ENCODE measurements around the gene ZNF219. TPM values are rescaled to one million over a fixed set of nuclear protein-coding genes. Genes with fewer than 3 reads are reported as not detected.

ZNF219 gene
- total and polyA plus RNA-seq, 12 donors: 14.3 to 169 (median 104) TPM

DNA sequence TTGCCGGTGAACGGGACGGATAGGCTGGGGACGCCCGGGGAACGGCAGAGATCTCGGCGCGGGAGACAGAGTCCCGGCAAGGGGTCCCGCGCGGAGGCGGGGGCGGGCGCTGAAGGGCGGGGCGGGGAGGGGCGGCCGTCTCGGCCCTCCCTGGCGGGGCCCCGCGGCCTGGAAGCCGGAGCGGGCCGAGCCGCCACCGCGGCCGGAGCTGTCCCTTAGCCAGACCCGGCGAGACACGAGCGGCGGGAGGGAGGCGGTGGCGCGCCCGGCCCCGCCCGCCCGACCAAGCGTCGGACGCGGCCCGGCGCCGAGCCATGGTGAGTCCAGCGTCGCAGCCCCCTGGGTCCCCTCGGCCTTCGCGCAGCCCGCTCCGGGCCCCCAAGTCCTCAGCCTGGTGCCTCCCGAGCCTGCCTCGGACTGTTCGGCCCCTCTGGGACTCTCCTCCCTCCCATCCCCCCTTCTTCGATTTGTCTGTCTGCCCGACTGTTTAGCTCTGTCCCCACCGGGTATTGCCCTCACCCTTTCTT lies 28.3 kb downstream of the ZNF219 start, which contains the start of gene ARHGEF40:
ARHGEF40 (plus strand) TSS at position 222 of the 527 bp plus-strand sequence; CDS start at position 315, 93 bp downstream.
- Histone ChIP-seq H3K27me3 (no peaks in the 10 kb centered on the region), H3K36me3 (replicated peaks in 1 of 2) (peaks cover 0 to 23% of the 10 kb centered on the region in 2 donors), H3K4me3 (peak within 1 kb of the TSS; percentile 14 to 88 (median 58)), H3K27ac (peak within 1 kb of the TSS; percentile 43 to 93 (median 85)), H3K9me3 (replicated peaks in 1 of 3) (no peaks in the 10 kb centered on the region), H3K4me1 (replicated peaks in 1 of 2) (peaks cover 25 to 29% of the 10 kb centered on the region in 2 donors)
- WGBS, 4 donors: 0 to 3% (median 1%) methylated on average over 15 to 63 of the region's 63 CpGs
- peak; percentile 62 to 77 (median 74) for DNase-seq
- intact Hi-C loops (cut with DNase I): no loop called here
- TF ChIP-seq, protein P1, sequence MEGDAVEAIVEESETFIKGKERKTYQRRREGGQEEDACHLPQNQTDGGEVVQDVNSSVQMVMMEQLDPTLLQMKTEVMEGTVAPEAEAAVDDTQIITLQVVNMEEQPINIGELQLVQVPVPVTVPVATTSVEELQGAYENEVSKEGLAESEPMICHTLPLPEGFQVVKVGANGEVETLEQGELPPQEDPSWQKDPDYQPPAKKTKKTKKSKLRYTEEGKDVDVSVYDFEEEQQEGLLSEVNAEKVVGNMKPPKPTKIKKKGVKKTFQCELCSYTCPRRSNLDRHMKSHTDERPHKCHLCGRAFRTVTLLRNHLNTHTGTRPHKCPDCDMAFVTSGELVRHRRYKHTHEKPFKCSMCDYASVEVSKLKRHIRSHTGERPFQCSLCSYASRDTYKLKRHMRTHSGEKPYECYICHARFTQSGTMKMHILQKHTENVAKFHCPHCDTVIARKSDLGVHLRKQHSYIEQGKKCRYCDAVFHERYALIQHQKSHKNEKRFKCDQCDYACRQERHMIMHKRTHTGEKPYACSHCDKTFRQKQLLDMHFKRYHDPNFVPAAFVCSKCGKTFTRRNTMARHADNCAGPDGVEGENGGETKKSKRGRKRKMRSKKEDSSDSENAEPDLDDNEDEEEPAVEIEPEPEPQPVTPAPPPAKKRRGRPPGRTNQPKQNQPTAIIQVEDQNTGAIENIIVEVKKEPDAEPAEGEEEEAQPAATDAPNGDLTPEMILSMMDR (IDR thresholded peaks at IDR 0.05): no peak
- peak; percentile 60 to 77 for TF ChIP-seq POLR2A (IDR thresholded peaks at IDR 0.05)

DNA sequence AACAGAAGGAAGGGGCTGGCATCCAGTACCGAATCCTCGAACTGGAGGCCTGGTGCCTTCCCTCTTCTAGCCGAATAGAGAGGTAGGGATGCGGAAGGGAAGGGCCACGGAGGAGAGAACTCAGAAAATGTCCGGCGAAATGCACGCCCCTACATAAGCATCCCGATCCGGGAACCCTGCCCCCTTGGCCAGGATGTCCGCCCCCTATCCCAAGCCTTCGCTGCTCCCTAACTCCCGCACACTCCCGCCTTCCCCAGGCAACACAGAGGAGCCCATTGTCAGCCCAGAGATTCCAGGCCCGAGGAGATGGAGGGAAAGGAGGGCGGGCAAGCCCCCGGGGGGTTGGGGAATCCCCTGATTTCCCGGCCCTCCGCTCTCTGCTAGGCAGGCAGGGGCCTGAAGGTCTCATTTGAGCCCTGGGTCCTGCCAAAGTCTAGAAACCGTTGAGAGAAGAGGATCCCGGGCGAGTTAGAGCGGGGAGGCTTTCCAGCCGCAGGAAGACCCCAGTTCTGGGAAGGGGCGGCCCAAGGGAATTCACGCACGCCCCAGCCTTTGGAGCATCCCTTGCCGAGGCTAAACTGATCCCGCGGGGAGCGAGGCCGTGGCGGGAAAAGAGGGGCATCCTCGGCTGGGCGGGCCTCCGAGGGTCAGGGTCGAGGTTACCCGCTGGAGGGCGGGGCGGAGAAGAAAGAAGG lies 28.9 kb downstream of the ZNF219 start:
- peak overlapping the region in 2 of 4 donors; percentile 67 to 88 for H3K4me3 ChIP-seq
- DNase-seq: peak in 2 of 7 donors; percentile 35 to 36
- WGBS, 4 donors: 10 to 20% (median 16%) methylated on average over 21 to 40 of the region's 40 CpGs
- peaks cover 25 to 29% of the 10 kb centered on the region in 2 donors for H3K4me1 ChIP-seq (replicated peaks in 1 of 2)
- TF ChIP-seq, protein P1 (IDR thresholded peaks at IDR 0.05): no peak
- TF ChIP-seq POLR2A (IDR thresholded peaks at IDR 0.05): no peak
- peaks cover 0 to 17% of the 10 kb centered on the region in 2 donors for H3K36me3 ChIP-seq (replicated peaks in 1 of 2)
- intact Hi-C loops (cut with DNase I): loop anchor here in 1 of 2 donors (2.0 kb wide), 1 partner anchor 23 kb away; no protein-coding TSS in a partner anchor
- no peaks in the 10 kb centered on the region for H3K27me3 ChIP-seq
- H3K9me3 ChIP-seq (replicated peaks in 1 of 3): no peaks in the 10 kb centered on the region
- peak overlapping the region in 4 of 5 donors; percentile 19 to 93 (median 88) for H3K27ac ChIP-seq

DNA sequence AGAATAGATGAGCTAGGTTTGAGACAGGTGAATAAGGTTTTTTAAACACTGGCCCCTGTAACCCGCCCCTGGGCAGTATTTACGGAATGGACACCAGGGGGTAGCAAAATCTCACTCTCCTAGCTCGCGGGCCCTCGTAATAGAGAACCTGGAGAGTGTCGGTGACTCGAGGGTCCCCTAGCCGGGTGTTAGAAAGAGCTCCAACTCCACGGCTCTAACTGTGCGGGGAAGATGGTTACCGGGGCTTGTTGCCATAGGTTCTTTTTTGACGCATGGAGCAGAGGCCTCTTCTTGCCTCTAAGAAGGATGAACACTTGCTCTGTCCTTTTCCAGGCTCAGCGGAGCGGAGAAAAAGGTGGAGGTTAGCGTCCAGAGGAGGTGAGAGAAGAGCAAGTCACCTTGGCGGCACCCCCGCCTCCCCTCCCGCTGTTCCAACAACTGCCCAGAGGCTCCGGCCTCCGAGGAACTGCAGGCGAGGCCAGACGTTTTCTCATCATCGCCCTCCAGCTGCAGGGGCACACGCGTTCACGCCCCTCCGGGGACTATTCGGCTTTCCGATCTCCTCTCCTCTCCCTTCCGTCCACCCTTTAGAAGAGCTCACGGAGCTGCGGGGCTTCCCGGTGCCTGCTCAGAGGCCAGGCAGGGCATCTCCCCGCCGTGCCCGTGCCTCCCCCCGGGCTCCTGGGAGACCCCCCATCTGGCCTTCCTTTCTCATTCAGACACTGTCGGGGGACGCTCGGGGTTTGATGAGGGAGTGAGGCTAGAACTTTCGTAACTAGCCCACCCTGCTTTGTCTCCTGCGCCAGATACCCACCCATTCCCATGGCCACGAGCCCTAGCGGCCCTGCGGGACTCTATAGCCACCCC lies 29.7 kb downstream of the ZNF219 start:
- H3K27ac ChIP-seq: peak overlapping the region in 3 of 5 donors; percentile 85 to 93 (median 90)
- peaks cover 0 to 9% of the 10 kb centered on the region in 2 donors for H3K36me3 ChIP-seq (replicated peaks in 1 of 2)
- DNase-seq: peak in 4 of 7 donors; percentile 20 to 73 (median 46)
- H3K27me3 ChIP-seq: no peaks in the 10 kb centered on the region
- intact Hi-C loops (cut with DNase I): loop anchor here in 1 of 2 donors (2.0 kb wide), 1 partner anchor 22 kb away; no protein-coding TSS in a partner anchor
- peaks cover 25 to 31% of the 10 kb centered on the region in 2 donors for H3K4me1 ChIP-seq (replicated peaks in 1 of 2)
- no peaks in the 10 kb centered on the region for H3K9me3 ChIP-seq (replicated peaks in 1 of 3)
- 41 to 62% (median 47%) methylated on average over 38 to 45 of the region's 45 CpGs for WGBS, 4 donors
- peak overlapping the region in 1 of 4 donors; percentile 88 for H3K4me3 ChIP-seq
- no peak for TF ChIP-seq POLR2A (IDR thresholded peaks at IDR 0.05)
- TF ChIP-seq, protein P1 (IDR thresholded peaks at IDR 0.05): peak; percentile 17 to 66 (median 54)
